ENCODE measurements around the gene ANP32D. TPM values are rescaled to one million over a fixed set of nuclear protein-coding genes. Genes with fewer than 3 reads are reported as not detected.
A peak's percentile ranks its signal among the peaks of the same experiment; 100 is the strongest.

ANP32D gene
- total RNA-seq, 2 experiments from 2014 or later, result not detected

DNA sequence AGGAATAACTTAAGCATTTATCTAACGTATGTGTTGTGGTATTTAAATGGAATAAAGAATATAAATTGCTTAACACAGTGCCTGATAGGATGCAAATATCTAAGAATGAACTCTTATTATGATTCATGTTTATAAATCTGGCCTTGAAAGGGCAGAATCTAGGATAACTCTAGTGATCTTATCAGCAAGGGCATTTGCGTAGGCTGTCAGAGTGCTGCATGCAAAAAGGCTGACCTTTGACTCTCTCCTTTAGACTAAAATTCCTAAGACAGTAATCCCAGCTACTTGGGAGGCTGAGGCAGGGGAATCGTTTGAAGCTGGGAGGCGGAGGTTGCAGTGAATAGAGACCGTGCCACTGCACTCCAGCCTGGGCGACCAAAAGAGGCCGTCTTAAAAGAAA lies 31.3 kb upstream of the ANP32D start:
- Histone ChIP-seq H3K27ac (ENCODE audit: low read depth, low read length, poor library complexity, severe bottlenecking) (no peak overlapping the region), H3K36me3 (ENCODE audit: insufficient read depth, low read length) (no peaks in the 10 kb centered on the region), H3K4me1 (ENCODE audit: insufficient read depth, low read length, poor library complexity, severe bottlenecking) (no peaks in the 10 kb centered on the region), H3K9me3 (ENCODE audit: low read length) (no peaks in the 10 kb centered on the region), H2AFZ (ENCODE audit: low read length) (no peak overlapping the region), H3K4me3 (ENCODE audit: low read depth, low read length, poor library complexity, severe bottlenecking) (no peak overlapping the region), H3K79me2 (ENCODE audit: insufficient read depth, low read depth, low read length) (no peaks in the 10 kb centered on the region), H3K9me2 (ENCODE audit: insufficient read depth, low read length) (no peaks in the 10 kb centered on the region), H3K4me2 (ENCODE audit: low read length) (no peak overlapping the region), H4K20me1 (ENCODE audit: insufficient read depth, low read length) (no peaks in the 10 kb centered on the region)
- intact Hi-C loops (cut with micrococcal nuclease; ENCODE audit: unreplicated experiment), result no loop called here
- POLR2A ChIA-PET, result interaction anchor here (0.6 kb wide), 1 partner anchor 355 kb away, joined by 4 read pairs; no protein-coding TSS in a partner anchor
- DNase-seq (ENCODE audit: low spot score), result no peak
- CTCF ChIA-PET (ENCODE audit: unreplicated experiment), result interaction anchor here (0.5 kb wide), 1 partner anchor 233 kb away, joined by 4 read pairs; no protein-coding TSS in a partner anchor
- BruUV-seq (replicated peaks), result no TSS peak
- TF ChIP-seq EZH2phosphoT487 (IDR thresholded peaks at IDR 0.05; ENCODE audit: borderline replicate concordance, low read depth, low read length), result no peak
- TF ChIP-seq, protein P1, sequence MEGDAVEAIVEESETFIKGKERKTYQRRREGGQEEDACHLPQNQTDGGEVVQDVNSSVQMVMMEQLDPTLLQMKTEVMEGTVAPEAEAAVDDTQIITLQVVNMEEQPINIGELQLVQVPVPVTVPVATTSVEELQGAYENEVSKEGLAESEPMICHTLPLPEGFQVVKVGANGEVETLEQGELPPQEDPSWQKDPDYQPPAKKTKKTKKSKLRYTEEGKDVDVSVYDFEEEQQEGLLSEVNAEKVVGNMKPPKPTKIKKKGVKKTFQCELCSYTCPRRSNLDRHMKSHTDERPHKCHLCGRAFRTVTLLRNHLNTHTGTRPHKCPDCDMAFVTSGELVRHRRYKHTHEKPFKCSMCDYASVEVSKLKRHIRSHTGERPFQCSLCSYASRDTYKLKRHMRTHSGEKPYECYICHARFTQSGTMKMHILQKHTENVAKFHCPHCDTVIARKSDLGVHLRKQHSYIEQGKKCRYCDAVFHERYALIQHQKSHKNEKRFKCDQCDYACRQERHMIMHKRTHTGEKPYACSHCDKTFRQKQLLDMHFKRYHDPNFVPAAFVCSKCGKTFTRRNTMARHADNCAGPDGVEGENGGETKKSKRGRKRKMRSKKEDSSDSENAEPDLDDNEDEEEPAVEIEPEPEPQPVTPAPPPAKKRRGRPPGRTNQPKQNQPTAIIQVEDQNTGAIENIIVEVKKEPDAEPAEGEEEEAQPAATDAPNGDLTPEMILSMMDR (conservative IDR thresholded peaks at IDR 0.05; ENCODE audit: low read length), result no peak

DNA sequence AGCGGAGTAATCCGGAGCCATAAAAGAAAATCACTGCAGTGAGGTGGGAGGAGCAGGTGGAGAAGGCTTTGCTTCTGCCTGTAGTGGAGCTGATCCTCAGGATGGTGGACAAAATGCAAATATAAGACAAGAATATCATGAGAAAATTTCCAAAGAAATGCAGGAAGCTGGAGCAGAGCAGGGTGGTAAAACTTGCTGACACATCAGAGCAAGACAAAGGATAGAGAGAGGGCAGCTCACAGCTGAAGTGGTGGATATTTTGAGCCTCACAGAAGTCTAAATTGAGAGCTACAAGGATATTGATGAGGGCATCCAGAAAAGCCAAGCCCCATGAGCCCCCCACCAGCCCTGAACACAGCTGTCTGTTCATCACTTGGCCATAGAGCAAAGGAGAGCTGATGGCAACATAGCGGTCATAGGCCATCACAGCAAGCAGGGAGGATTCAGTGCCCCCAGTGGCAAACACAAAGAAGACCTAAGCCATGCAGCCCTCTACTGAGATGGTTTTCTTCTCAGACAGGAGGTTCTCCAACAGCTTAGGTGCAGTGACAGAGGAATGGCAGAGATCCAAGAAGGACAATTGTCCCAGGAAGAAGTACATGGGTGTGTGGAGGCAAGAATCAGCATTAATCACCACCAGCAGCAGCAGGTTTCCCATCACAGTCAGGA lies 30.0 kb upstream of the ANP32D start:
- POLR2A ChIA-PET, result interaction anchor here (0.9 kb wide), 1 partner anchor 15 kb away, joined by 3 read pairs; no protein-coding TSS in a partner anchor
- Histone ChIP-seq H3K9me2 (ENCODE audit: insufficient read depth, low read length) (no peaks in the 10 kb centered on the region), H2AFZ (ENCODE audit: low read length) (no peak overlapping the region), H3K9me3 (ENCODE audit: low read length) (no peaks in the 10 kb centered on the region), H3K4me2 (ENCODE audit: low read length) (no peak overlapping the region), H3K27ac (ENCODE audit: low read depth, low read length, poor library complexity, severe bottlenecking) (no peak overlapping the region), H3K36me3 (ENCODE audit: insufficient read depth, low read length) (no peaks in the 10 kb centered on the region), H3K79me2 (ENCODE audit: insufficient read depth, low read depth, low read length) (no peaks in the 10 kb centered on the region), H3K4me3 (ENCODE audit: low read depth, low read length, poor library complexity, severe bottlenecking) (no peak overlapping the region), H4K20me1 (ENCODE audit: insufficient read depth, low read length) (no peaks in the 10 kb centered on the region), H3K4me1 (ENCODE audit: insufficient read depth, low read length, poor library complexity, severe bottlenecking) (no peaks in the 10 kb centered on the region)
- no TSS peak for BruUV-seq (replicated peaks)
- no peak for TF ChIP-seq EZH2phosphoT487 (IDR thresholded peaks at IDR 0.05; ENCODE audit: borderline replicate concordance, low read depth, low read length)
- TF ChIP-seq, protein P1 (conservative IDR thresholded peaks at IDR 0.05; ENCODE audit: low read length), result peak; percentile 48; the same call in 1 of the 2 replicates
- peak; percentile 10 for DNase-seq (ENCODE audit: low spot score)
- intact Hi-C loops (cut with micrococcal nuclease; ENCODE audit: unreplicated experiment), result no loop called here
- CTCF ChIA-PET (ENCODE audit: unreplicated experiment), result no interaction called here

DNA sequence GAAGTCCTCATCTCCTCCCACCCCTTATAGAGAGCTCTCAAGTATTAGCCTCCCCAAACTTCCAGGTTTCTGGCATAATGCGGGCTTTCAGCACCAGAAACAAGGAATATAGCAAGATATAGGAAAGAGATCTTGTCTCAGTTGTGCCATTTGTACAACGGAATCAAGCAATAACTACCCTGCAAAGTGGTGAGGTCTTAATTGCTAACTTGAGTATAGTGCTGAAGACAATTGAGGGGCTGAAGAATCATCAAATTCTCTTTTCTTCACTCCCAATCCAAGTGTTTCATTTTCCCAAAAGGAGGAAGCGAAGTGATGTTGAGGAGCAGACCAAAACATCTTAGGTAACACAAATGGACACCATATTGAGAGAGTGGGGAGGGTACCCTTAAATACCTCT lies 26.8 kb upstream of the ANP32D start:
- no peaks in the 10 kb centered on the region for H3K4me1 ChIP-seq (ENCODE audit: insufficient read depth, low read length, poor library complexity, severe bottlenecking)
- no peaks in the 10 kb centered on the region for H3K79me2 ChIP-seq (ENCODE audit: insufficient read depth, low read depth, low read length)
- intact Hi-C loops (cut with micrococcal nuclease; ENCODE audit: unreplicated experiment), result no loop called here
- ChIA-PET POLR2A (interaction anchor here (0.7 kb wide), 1 partner anchor 106 kb away, joined by 3 read pairs; no protein-coding TSS in a partner anchor), CTCF (ENCODE audit: unreplicated experiment) (no interaction called here)
- no peak overlapping the region for H3K4me2 ChIP-seq (ENCODE audit: low read length)
- H2AFZ ChIP-seq (ENCODE audit: low read length), result no peak overlapping the region
- no peaks in the 10 kb centered on the region for H4K20me1 ChIP-seq (ENCODE audit: insufficient read depth, low read length)
- TF ChIP-seq, protein P1 (conservative IDR thresholded peaks at IDR 0.05; ENCODE audit: low read length), result no peak
- no peak for TF ChIP-seq EZH2phosphoT487 (IDR thresholded peaks at IDR 0.05; ENCODE audit: borderline replicate concordance, low read depth, low read length)
- H3K9me2 ChIP-seq (ENCODE audit: insufficient read depth, low read length), result no peaks in the 10 kb centered on the region
- no peak overlapping the region for H3K27ac ChIP-seq (ENCODE audit: low read depth, low read length, poor library complexity, severe bottlenecking)
- no peak overlapping the region for H3K4me3 ChIP-seq (ENCODE audit: low read depth, low read length, poor library complexity, severe bottlenecking)
- H3K9me3 ChIP-seq (ENCODE audit: low read length), result no peaks in the 10 kb centered on the region
- BruUV-seq (replicated peaks), result no TSS peak
- no peak for DNase-seq (ENCODE audit: low spot score)
- H3K36me3 ChIP-seq (ENCODE audit: insufficient read depth, low read length), result no peaks in the 10 kb centered on the region
